ENCODE results near the gene ENOX1. TPM values are rescaled to one million over a fixed set of nuclear protein-coding genes. Genes with fewer than 3 reads are reported as not detected.

Gene ENOX1
- total and polyA plus RNA-seq, 8 donors, result 0.23 to 2.0 (median 0.94) TPM

DNA sequence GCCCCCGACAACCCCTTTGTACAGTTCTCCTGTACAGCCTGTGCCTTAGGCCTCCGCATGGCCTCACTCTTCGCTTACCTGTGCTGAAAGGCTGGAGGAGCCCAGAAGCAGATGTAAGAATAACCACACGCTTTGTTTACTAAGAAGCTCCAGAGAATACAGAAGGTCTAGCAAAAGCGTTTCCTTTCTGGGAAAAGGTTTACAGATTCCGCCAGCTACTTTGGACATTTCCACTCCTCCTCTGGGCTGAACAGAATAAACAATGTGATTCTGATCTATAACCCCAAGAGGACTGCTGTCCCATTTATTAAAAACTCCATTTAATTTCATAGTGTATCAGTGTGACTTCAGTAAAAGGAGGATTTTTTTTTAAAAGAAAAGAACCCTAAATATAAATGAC lies 424.2 kb downstream of the ENOX1 start:
- FAIRE-seq, result no peak
- DNase-seq, result no peak
- intact Hi-C loops (cut with DNase I), result no loop called here
- TF ChIP-seq, protein P1, sequence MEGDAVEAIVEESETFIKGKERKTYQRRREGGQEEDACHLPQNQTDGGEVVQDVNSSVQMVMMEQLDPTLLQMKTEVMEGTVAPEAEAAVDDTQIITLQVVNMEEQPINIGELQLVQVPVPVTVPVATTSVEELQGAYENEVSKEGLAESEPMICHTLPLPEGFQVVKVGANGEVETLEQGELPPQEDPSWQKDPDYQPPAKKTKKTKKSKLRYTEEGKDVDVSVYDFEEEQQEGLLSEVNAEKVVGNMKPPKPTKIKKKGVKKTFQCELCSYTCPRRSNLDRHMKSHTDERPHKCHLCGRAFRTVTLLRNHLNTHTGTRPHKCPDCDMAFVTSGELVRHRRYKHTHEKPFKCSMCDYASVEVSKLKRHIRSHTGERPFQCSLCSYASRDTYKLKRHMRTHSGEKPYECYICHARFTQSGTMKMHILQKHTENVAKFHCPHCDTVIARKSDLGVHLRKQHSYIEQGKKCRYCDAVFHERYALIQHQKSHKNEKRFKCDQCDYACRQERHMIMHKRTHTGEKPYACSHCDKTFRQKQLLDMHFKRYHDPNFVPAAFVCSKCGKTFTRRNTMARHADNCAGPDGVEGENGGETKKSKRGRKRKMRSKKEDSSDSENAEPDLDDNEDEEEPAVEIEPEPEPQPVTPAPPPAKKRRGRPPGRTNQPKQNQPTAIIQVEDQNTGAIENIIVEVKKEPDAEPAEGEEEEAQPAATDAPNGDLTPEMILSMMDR (IDR thresholded peaks at IDR 0.05), result no peak
- Histone ChIP-seq H3K9me3 (no peaks in the 10 kb centered on the region), H3K27me3 (no peaks in the 10 kb centered on the region), H3K36me3 (no peaks in the 10 kb centered on the region), H3K27ac (no peak overlapping the region), H3K4me3 (no peak overlapping the region), H3K4me1 (no peaks in the 10 kb centered on the region)
- WGBS, 2 donors, result 91 to 94% methylated on average over 6 of the region's 6 CpGs
- ATAC-seq, result no peak

- intact Hi-C loops (cut with DNase I), result no loop called here
These were observed 425.7 kb downstream of the ENOX1 start for GRCh38 chr13:43360892-43361610.

DNA sequence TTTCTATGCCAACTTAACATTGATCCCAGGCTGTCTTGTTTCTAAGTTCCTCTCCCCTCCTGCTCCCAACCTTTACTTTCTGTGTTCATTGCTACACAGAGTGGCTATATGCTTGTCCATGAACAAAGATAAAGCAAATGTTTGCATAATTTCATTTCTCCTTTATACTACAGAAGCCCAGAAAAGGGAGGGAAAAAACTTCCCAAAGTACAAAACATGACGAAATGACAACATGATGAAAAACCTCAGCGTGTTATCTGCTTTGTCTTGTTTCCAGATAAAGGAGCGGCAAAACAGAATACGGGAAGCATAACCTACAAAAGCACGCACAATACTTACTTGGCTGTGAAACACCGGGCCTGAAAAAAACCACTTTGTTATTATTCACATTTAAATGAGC lies 426.6 kb downstream of the ENOX1 start:
- ATAC-seq, result no peak
- Histone ChIP-seq H3K27ac (no peak overlapping the region), H3K9me3 (no peaks in the 10 kb centered on the region), H3K27me3 (no peaks in the 10 kb centered on the region), H3K4me1 (no peaks in the 10 kb centered on the region), H3K36me3 (no peaks in the 10 kb centered on the region), H3K4me3 (no peak overlapping the region)
- intact Hi-C loops (cut with DNase I), result no loop called here
- TF ChIP-seq, protein P1 (IDR thresholded peaks at IDR 0.05), result no peak
- FAIRE-seq, result no peak
- WGBS, 2 donors, result 32 to 54% methylated on average over 6 of the region's 6 CpGs
- DNase-seq, result no peak

More at GRCh38 chr13:43360892-43361610, 425.7 kb downstream of the ENOX1 start:
- Histone ChIP-seq H3K27me3 (no peaks in the 10 kb centered on the region), H3K36me3 (no peaks in the 10 kb centered on the region), H3K4me3 (no peak overlapping the region), H3K27ac (no peak overlapping the region), H3K4me1 (no peaks in the 10 kb centered on the region), H3K9me3 (no peaks in the 10 kb centered on the region)
- DNase-seq (no peak), FAIRE-seq (no peak), ATAC-seq (no peak)
- TF ChIP-seq, protein P1 (IDR thresholded peaks at IDR 0.05), result no peak
- WGBS, 2 donors, result 74 to 82% methylated on average over 6 of the region's 6 CpGs

- H3K9me3 ChIP-seq, result no peaks in the 10 kb centered on the region
- no peaks in the 10 kb centered on the region for H3K36me3 ChIP-seq
- TF ChIP-seq, protein P1 (IDR thresholded peaks at IDR 0.05), result no peak
- WGBS, 2 donors, result 85 to 88% methylated on average over 4 of the region's 4 CpGs
- no peak overlapping the region for H3K27ac ChIP-seq
- intact Hi-C loops (cut with DNase I), result no loop called here
- ATAC-seq, result no peak
- no peak for FAIRE-seq
- no peaks in the 10 kb centered on the region for H3K27me3 ChIP-seq
- no peak for DNase-seq
- no peak overlapping the region for H3K4me3 ChIP-seq
- H3K4me1 ChIP-seq, result no peaks in the 10 kb centered on the region
These were observed 427.2 kb downstream of the ENOX1 start for GRCh38 chr13:43359536-43359935.

DNA sequence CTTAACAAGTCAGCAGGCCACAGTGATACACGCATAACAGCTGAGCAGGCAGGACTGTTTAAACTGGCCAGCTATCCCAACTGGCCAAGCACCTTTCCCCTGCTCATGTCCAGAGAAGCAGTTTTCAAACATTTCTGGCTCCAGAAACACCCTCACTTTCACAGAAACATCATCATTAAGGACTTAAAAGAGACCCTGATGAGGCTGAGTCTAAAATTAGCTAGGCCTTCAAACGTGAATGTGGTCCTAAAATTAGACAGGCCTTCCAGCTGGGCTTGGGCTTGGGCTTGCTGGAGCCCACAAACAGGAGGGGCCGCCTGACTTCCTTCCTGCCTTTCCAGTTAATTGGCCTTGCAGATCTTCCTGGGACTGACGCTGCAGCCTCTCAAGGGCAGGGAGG lies 429.2 kb downstream of the ENOX1 start:
- Histone ChIP-seq H3K4me3 (no peak overlapping the region), H3K4me1 (no peaks in the 10 kb centered on the region), H3K36me3 (no peaks in the 10 kb centered on the region), H3K9me3 (no peaks in the 10 kb centered on the region), H3K27me3 (no peaks in the 10 kb centered on the region), H3K27ac (no peak overlapping the region)
- 82 to 85% methylated on average over 4 of the region's 4 CpGs for WGBS, 2 donors
- FAIRE-seq (no peak), ATAC-seq (no peak), DNase-seq (no peak)
- intact Hi-C loops (cut with DNase I), result no loop called here
- TF ChIP-seq, protein P1 (IDR thresholded peaks at IDR 0.05), result no peak
